ENCODE data around the gene B3GNT2.

- TF ChIP-seq GLIS3 (CRISPR knock-in tag; IDR thresholded peaks at IDR 0.05) (no peak), ZFP3 (CRISPR knock-in tag; IDR thresholded peaks at IDR 0.05) (no peak), ZNF70 (CRISPR knock-in tag; IDR thresholded peaks at IDR 0.05) (no peak), ZC3H10 (CRISPR knock-in tag; IDR thresholded peaks at IDR 0.05) (no peak), SNAI2 (CRISPR knock-in tag; IDR thresholded peaks at IDR 0.05) (no peak)
These were observed 18.4 kb upstream of the B3GNT2 start for GRCh38 chr2:62177392-62178049.

All from SK-N-SH treated with all-trans-retinoic acid at 6 μM for 48 hours (cell line).